BJ (cell line): ENCODE data around the gene NUP62. TPM values are rescaled to one million over a fixed set of nuclear protein-coding genes. Genes with fewer than 3 reads are reported as not detected.

Experiments
- CTCF ChIA-PET: fragments of 350-600 bp; formaldehyde crosslinking; extraction: SDS; loops from one replicate; lab custom pipeline; 2021; ENCODE audit warnings: antibody characterized with exemption, inconsistent platforms; lab: Yijun Ruan, JAX
- POLR2A ChIA-PET: fragments of 300-600 bp; sonication (Branson Sonifier 250); formaldehyde crosslinking; extraction: SDS; loops from one replicate; lab custom pipeline; 2021; ENCODE audit warnings: antibody characterized with exemption; lab: Charles Lee
- DNase-seq: peaks from one replicate; pipeline ENCODE4 v3.0.0-alpha.2; 2011; ENCODE audit warnings: low read depth
- H3K27me3 ChIP-seq: 2 replicates; pipeline ENCODE4 v1.6.0; 2011; ENCODE audit warnings: low read length; ENCODE audit not compliant: control insufficient read depth, insufficient read depth
- H3K36me3 ChIP-seq: 2 replicates; pipeline ENCODE4 v1.5.1; 2011; ENCODE audit warnings: low read length; ENCODE audit not compliant: control insufficient read depth, insufficient read depth
- H3K4me3 ChIP-seq: 2 replicates; pipeline ENCODE4 v1.5.1; 2011; ENCODE audit warnings: low read depth, mild to moderate bottlenecking, control low read depth, low read length
- polyA plus RNA-seq: library from polyadenylated mRNA; depleted of rRNA; stranded (reverse); fragments of >200 nt; gene quantifications from 2 replicates; pipeline ENCODE4 v1.2.3, GENCODE V29; 2011
- TF ChIP-seq, protein P1 (sequence below): IDR thresholded peaks from 2 replicates; pipeline ENCODE4 v1.5.1; 2011; ENCODE audit warnings: low read depth, mild to moderate bottlenecking, control low read depth, inconsistent platforms, low read length, moderate library complexity; ENCODE audit not compliant: insufficient read depth

Gene NUP62
- polyA plus RNA-seq, 1 experiment = 15.1 TPM

DNA sequence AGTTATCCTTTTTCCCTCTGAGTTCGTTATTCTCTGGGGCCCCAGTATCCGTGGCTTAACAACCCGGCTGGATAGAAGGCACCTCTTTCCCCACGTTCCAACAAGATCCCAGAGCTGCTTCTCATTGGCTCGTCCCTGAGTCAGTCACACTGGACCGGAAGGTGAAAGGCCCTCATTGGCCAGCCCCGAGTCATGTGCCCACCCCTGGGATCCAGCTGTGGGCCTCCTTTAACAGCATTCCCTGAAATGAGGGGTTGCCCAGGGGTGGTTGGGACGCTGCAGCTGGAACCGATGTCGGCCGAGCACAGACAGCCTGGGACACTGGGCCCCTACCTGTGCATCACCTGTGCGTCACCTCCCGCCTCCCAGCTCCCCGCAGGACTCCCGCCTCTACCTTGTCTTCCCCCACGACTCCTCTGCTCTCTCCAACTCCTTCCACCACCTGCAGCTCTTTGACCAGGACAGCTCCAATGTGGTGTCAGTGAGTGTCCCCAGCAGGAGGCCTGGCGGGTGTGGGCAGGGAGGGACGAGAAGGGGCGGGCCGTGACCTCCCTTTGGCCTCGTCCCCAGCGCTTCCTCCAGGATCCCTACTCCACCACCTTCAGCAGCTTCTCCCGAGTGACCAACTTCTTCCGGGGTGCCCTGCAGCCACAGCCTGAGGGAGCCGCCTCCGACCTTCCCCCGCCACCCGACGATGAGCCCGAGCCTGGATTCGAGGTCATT, 47.5 kb downstream of the NUP62 start:
- H3K27me3 ChIP-seq = no peaks in the 10 kb centered on the region
- POLR2A ChIA-PET = no interaction called here
- DNase-seq = no peak
- CTCF ChIA-PET = interaction anchor here (1.5 kb wide), 1 partner anchor 9 kb away, joined by 4 read pairs; no protein-coding TSS in a partner anchor
- H3K36me3 ChIP-seq = peaks cover 45% of the 10 kb centered on the region
- no peak overlapping the region for H3K4me3 ChIP-seq
- TF ChIP-seq, protein P1, sequence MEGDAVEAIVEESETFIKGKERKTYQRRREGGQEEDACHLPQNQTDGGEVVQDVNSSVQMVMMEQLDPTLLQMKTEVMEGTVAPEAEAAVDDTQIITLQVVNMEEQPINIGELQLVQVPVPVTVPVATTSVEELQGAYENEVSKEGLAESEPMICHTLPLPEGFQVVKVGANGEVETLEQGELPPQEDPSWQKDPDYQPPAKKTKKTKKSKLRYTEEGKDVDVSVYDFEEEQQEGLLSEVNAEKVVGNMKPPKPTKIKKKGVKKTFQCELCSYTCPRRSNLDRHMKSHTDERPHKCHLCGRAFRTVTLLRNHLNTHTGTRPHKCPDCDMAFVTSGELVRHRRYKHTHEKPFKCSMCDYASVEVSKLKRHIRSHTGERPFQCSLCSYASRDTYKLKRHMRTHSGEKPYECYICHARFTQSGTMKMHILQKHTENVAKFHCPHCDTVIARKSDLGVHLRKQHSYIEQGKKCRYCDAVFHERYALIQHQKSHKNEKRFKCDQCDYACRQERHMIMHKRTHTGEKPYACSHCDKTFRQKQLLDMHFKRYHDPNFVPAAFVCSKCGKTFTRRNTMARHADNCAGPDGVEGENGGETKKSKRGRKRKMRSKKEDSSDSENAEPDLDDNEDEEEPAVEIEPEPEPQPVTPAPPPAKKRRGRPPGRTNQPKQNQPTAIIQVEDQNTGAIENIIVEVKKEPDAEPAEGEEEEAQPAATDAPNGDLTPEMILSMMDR = no peak

GRCh38 chr19:49881186-49881585, 48.1 kb downstream of the NUP62 start:
- TF ChIP-seq, protein P1 = no peak
- ChIA-PET CTCF (interaction anchor here (1.5 kb wide), 1 partner anchor 10 kb away, joined by 4 read pairs; no protein-coding TSS in a partner anchor), POLR2A (no interaction called here)
- Histone ChIP-seq H3K27me3 (no peaks in the 10 kb centered on the region), H3K36me3 (peaks cover 45% of the 10 kb centered on the region), H3K4me3 (no peak overlapping the region)
- DNase-seq = no peak

DNA sequence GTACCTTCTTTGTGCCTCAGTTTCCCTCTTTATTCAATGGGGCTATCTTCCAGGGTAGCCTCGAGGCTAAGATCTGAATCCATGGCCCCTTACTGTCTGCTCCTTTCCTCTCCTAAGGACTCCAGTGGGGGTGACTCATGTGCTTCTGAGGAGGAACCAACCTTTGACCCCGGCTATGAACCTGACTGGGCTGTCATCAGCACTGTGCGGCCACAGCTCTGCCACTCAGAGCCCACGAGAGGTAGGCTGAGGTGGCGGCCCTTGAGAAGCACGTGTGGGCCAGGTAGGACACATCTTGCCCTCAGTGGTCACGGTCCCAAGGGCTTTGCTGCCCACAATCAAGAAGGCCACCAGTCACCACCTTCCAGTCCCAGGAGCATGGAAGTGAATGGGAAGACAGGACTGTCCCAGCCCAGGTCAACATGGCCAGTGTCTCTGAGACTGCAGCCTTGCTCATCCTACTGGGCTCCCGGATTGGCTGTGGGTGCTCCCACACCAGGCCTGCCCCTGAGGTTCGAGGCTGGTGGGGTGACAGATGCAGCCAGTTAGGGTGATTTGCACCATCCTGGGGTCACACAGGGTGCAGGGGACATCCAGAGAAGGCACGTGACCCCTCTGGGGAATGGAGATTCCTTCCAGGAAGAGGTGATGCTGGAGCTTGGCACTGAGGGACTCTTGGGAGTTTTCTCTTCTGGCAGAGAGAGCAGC, 49.0 kb downstream of the NUP62 start:
- Histone ChIP-seq H3K36me3 (peaks cover 45% of the 10 kb centered on the region), H3K27me3 (no peaks in the 10 kb centered on the region), H3K4me3 (no peak overlapping the region)
- DNase-seq = no peak
- POLR2A ChIA-PET = no interaction called here
- TF ChIP-seq, protein P1 = no peak
- CTCF ChIA-PET = interaction anchor here (1.0 kb wide), 1 partner anchor 16 kb away, joined by 3 read pairs; the partner anchor contains the start of gene IL4I1

GRCh38 chr19:49879243-49879963, 49.9 kb downstream of the NUP62 start:
- no peaks in the 10 kb centered on the region for H3K27me3 ChIP-seq
- peaks cover 40% of the 10 kb centered on the region for H3K36me3 ChIP-seq
- no peak for DNase-seq
- TF ChIP-seq, protein P1 = no peak
- POLR2A ChIA-PET = no interaction called here
- H3K4me3 ChIP-seq = no peak overlapping the region
- CTCF ChIA-PET = interaction anchor here (1.0 kb wide), 1 partner anchor 17 kb away, joined by 3 read pairs; the partner anchor contains the start of gene IL4I1

DNA sequence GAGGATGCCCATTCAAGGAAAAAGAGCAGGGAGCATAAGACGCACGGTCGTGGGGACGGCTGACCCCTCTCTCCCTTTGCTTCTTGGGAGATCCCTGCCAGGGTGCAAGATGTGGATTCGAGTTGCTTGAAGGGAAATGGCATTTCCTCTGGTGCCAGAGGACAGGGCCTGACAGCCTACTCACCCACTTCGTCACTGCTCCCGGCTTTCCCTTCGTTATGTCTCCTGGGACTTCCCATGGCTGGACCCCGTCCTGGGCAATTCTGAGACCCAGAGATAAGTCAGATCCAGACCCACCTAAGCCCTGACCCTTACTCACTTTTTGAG, 50.6 kb downstream of the NUP62 start:
- CTCF ChIA-PET = no interaction called here
- H3K27me3 ChIP-seq = no peaks in the 10 kb centered on the region
- DNase-seq = no peak
- H3K4me3 ChIP-seq = peak overlapping the region; percentile 83
- TF ChIP-seq, protein P1 = no peak
- H3K36me3 ChIP-seq = peaks cover 33% of the 10 kb centered on the region
- POLR2A ChIA-PET = no interaction called here
